ENCODE results near the gene DGKB. TPM values are rescaled to one million over a fixed set of nuclear protein-coding genes. Genes with fewer than 3 reads are reported as not detected.

The DGKB gene
- total and polyA plus RNA-seq, 2 of the 8 experiments (the other 6 are each of a cell fraction or from before 2014, with no cell fraction given): 1.9 to 2.6 TPM

GRCh38 chr7:14258441-14258840, 644.1 kb downstream of the DGKB start:
- Histone ChIP-seq H3K9me3 (ENCODE audit: insufficient read depth in 2 of 2, low read depth in 1 of 2, low read length in 1 of 2) (no peaks in the 10 kb centered on the region), H3K27ac (ENCODE audit: low read depth, low read length) (no peak overlapping the region), H2BK12ac (ENCODE audit: low read depth, low read length) (no peak overlapping the region), H3K4me3 (ENCODE audit: extremely low read depth in 1 of 4, insufficient read depth in 2 of 4, low read depth in 3 of 4, low read length in 4 of 4) (no peak overlapping the region), H4K8ac (ENCODE audit: extremely low read depth, insufficient read depth, low read length) (no peak overlapping the region), H3K4me1 (replicated peaks in 1 of 4; ENCODE audit: control insufficient read depth in 3 of 4, insufficient read depth in 4 of 4, low read length in 3 of 4) (no peaks in the 10 kb centered on the region), H3K4me2 (ENCODE audit: insufficient read depth in 1 of 2, low read depth in 2 of 2, low read length in 2 of 2) (no peak overlapping the region), H3K56ac (replicated peaks; ENCODE audit: insufficient read length, low read depth, low read length) (no peak overlapping the region), H3K79me1 (ENCODE audit: low read depth, low read length) (no peaks in the 10 kb centered on the region), H4K20me1 (replicated peaks in 1 of 2; ENCODE audit: control insufficient read depth in 1 of 2, insufficient read depth in 2 of 2, low read length in 2 of 2) (no peaks in the 10 kb centered on the region), H2AFZ (ENCODE audit: low read length) (no peak overlapping the region), H3K18ac (ENCODE audit: extremely low read depth, low read length) (no peak overlapping the region), H4K5ac (ENCODE audit: insufficient read length, low read depth, low read length) (no peak overlapping the region), H3K23me2 (ENCODE audit: low read depth, low read length) (no peaks in the 10 kb centered on the region), H3K79me2 (ENCODE audit: control insufficient read depth in 1 of 2, insufficient read depth in 2 of 2, low read length in 2 of 2) (no peaks in the 10 kb centered on the region), H2BK120ac (replicated peaks; ENCODE audit: low read depth, low read length) (no peak overlapping the region), H3K23ac (ENCODE audit: insufficient read length) (no peak overlapping the region), H2BK15ac (ENCODE audit: low read length) (no peak overlapping the region), H2BK20ac (ENCODE audit: low read length) (no peak overlapping the region), H3K9ac (replicated peaks in 1 of 4; ENCODE audit: extremely low read depth in 1 of 4, low read depth in 3 of 4, low read length in 3 of 4) (no peak overlapping the region), H3K27me3 (replicated peaks in 1 of 4; ENCODE audit: control insufficient read depth in 3 of 4, extremely low read depth in 1 of 4, insufficient read depth in 3 of 4, low read length in 3 of 4) (no peaks in the 10 kb centered on the region), H4K91ac (replicated peaks; ENCODE audit: insufficient read length, low read length) (no peak overlapping the region), H2AK5ac (ENCODE audit: low read depth, low read length) (no peak overlapping the region), H2BK5ac (ENCODE audit: low read depth, low read length) (no peak overlapping the region), H3K36me3 (ENCODE audit: control insufficient read depth in 2 of 4, insufficient read depth in 4 of 4, low read length in 3 of 4) (no peaks in the 10 kb centered on the region), H3K4ac (replicated peaks; ENCODE audit: insufficient read length, low read depth, low read length) (no peak overlapping the region), H3K14ac (ENCODE audit: insufficient read length) (no peak overlapping the region)
- POLR2A ChIA-PET (ENCODE audit: partially characterized antibody): no interaction called here
- 98% methylated on average over 2 of the region's 2 CpGs; no CpG with 5 or more reads in 1 of the 2 experiments for WGBS, 2 experiments (ENCODE audit: extremely low coverage in 1 of 2, insufficient coverage in 1 of 2, insufficient read length in 1 of 2, insufficient replicate concordance in 2 of 2, low coverage in 1 of 2, low lambda C conversion rate in 2 of 2, missing lambda C conversion rate in 1 of 2)
- no peak for DNase-seq (ENCODE audit: low read depth in 1 of 2, low spot score in 2 of 2)
- FAIRE-seq: no peak
- CTCF ChIA-PET (ENCODE audit: partially characterized antibody): interaction anchor here (0.9 kb wide), 1 partner anchor 11 kb away, joined by 3 read pairs; no protein-coding TSS in a partner anchor
- no peak for TF ChIP-seq EGR1 (IDR thresholded peaks at IDR 0.05; ENCODE audit: borderline replicate concordance, low read depth, low read length)
- no peak for TF ChIP-seq SRF (IDR thresholded peaks at IDR 0.05; ENCODE audit: low read depth, low read length)
- TF ChIP-seq SP2 (IDR thresholded peaks at IDR 0.05; ENCODE audit: low read length): no peak
- no peak for TF ChIP-seq BCL11A (IDR thresholded peaks at IDR 0.05; ENCODE audit: low read depth in 2 of 2, low read length in 2 of 2)
- no peak for TF ChIP-seq RNF2 (IDR thresholded peaks at IDR 0.05; ENCODE audit: borderline replicate concordance, low read depth, low read length, missing control alignments, poor library complexity, severe bottlenecking)
- TF ChIP-seq MAFK (IDR thresholded peaks at IDR 0.05; ENCODE audit: low read depth, low read length): no peak
- no peak for TF ChIP-seq ZNF274 (IDR thresholded peaks at IDR 0.05; ENCODE audit: borderline replicate concordance, extremely low read depth, low read length)
- TF ChIP-seq TAF1 (IDR thresholded peaks at IDR 0.05; ENCODE audit: low read depth, low read length): no peak
- TF ChIP-seq SUZ12 (IDR thresholded peaks at IDR 0.05; ENCODE audit: low read length): no peak

Data from H1 (cell line).